Heart left ventricle (tissue), 13 donors: ENCODE results near the gene FRMPD4.

Source experiments
- CTCF ChIP-seq, 12 donors: fragments of 200-600 bp; sonication (generic) in 4 of 12; IDR thresholded peaks; one replicate each; pipeline versions ENCODE4 v1.5.0 to v1.8.0; 2018 to 2022; ENCODE audit warnings: antibody characterized with exemption in 12 of 12, mild to moderate bottlenecking in 5 of 12
- POLR2A ChIP-seq, 2 donors: fragments of 450-650 bp; IDR thresholded peaks; one replicate each; pipeline ENCODE4 v1.6.1; 2017; ENCODE audit warnings: antibody characterized with exemption in 2 of 2, mild to moderate bottlenecking in 2 of 2, moderate library complexity in 2 of 2
- donor health status: ischemic (EF 13 %, LVEDD 7.1; RV severe dilation, severe dysfunction).
- donor health status: DM: no; HTN: yes; CAD: no.
- donor health status: DM: no; HTN: no; CAD: no.
- donor health status: ischemic (EF 25% LVEDD 6.9; RV normal size, moderate dysfunction).
- donor health status: ischemic (EF 25% LVEDD 5.7; RV mildly dilated, moderate dysfunction).
- donor health status: ischemic (EF 35%, LVEDD 5.7; RV mildly dilated, moderate dysfunction).
- donor health status: nonischemic (EF 11% LVEDD 7.7; RV severe dilation, severe dysfunction).
- donor health status: DM: yes; HTN: yes; CAD: no.
- donor health status: PGD.
- donor health status: ischemic (EF 29% LVEDD 5.4; RV normal size, mild dysfunction).
- donor health status: nonischemic (EF 23%, LVEDD 6.1; RV moderate dilation, normal function).

- TF ChIP-seq CTCF (IDR thresholded peaks at IDR 0.05) = no peak
- no peak for TF ChIP-seq POLR2A (IDR thresholded peaks at IDR 0.05)
Observed at GRCh38 chrX:12661464-12661863, 523.2 kb downstream of the FRMPD4 start.
